Osteocyte (in vitro differentiated cells): ENCODE data around the gene GDF3. TPM values are rescaled to one million over a fixed set of nuclear protein-coding genes. Genes with fewer than 3 reads are reported as not detected.

Source experiments
- DNase-seq: peaks from one replicate; pipeline ENCODE4 v3.0.0; 2021; ENCODE audit warnings: mixed read lengths; ENCODE audit not compliant: unreplicated experiment; ENCODE audit errors: extremely low spot score
- H3K27ac Mint-ChIP-seq: one replicate; pipeline ENCODE4 v1.8.0; 2021; ENCODE audit warnings: mild to moderate bottlenecking, mixed read lengths; ENCODE audit not compliant: unreplicated experiment
- H3K27me3 Mint-ChIP-seq: one replicate; pipeline ENCODE4 v1.8.0; 2021; ENCODE audit warnings: mixed read lengths; ENCODE audit not compliant: unreplicated experiment
- H3K36me3 Mint-ChIP-seq: one replicate; pipeline ENCODE4 v1.8.0; 2021; ENCODE audit warnings: mixed read lengths; ENCODE audit not compliant: unreplicated experiment
- H3K4me1 Mint-ChIP-seq: one replicate; pipeline ENCODE4 v1.8.0; 2021; ENCODE audit warnings: mixed read lengths; ENCODE audit not compliant: unreplicated experiment
- H3K4me3 Mint-ChIP-seq: one replicate; pipeline ENCODE4 v1.8.0; 2021; ENCODE audit warnings: mild to moderate bottlenecking, moderate library complexity, mixed read lengths; ENCODE audit not compliant: unreplicated experiment
- H3K9me3 Mint-ChIP-seq: one replicate; pipeline ENCODE4 v1.8.0; 2021; ENCODE audit warnings: mixed read lengths; ENCODE audit not compliant: unreplicated experiment
- total RNA-seq: library from RNA; stranded (reverse); gene quantifications from 2 replicates; pipeline ENCODE4 v1.2.1, GENCODE V29; 2021
- TF ChIP-seq, protein P1 (sequence below): fragments of 200-600 bp; sonication (generic); IDR thresholded peaks from 2 replicates; pipeline ENCODE4 v1.5.0; 2021; ENCODE audit warnings: antibody characterized with exemption, mild to moderate bottlenecking, moderate library complexity

The GDF3 gene
- total RNA-seq, 1 donor from 2014 or later = not detected

GRCh38 chr12:7650091-7650490 lies 45.5 kb downstream of the GDF3 start:
- Mint-ChIP-seq H3K27me3 (peaks cover 7% of the 10 kb centered on the region), H3K36me3 (no peaks in the 10 kb centered on the region)

GRCh38 chr12:7647071-7647470 lies 48.5 kb downstream of the GDF3 start:
- H3K9me3 Mint-ChIP-seq = no peaks in the 10 kb centered on the region
- no peak for DNase-seq
- no peak overlapping the region for H3K27ac Mint-ChIP-seq
- H3K36me3 Mint-ChIP-seq = no peaks in the 10 kb centered on the region
- TF ChIP-seq, protein P1, sequence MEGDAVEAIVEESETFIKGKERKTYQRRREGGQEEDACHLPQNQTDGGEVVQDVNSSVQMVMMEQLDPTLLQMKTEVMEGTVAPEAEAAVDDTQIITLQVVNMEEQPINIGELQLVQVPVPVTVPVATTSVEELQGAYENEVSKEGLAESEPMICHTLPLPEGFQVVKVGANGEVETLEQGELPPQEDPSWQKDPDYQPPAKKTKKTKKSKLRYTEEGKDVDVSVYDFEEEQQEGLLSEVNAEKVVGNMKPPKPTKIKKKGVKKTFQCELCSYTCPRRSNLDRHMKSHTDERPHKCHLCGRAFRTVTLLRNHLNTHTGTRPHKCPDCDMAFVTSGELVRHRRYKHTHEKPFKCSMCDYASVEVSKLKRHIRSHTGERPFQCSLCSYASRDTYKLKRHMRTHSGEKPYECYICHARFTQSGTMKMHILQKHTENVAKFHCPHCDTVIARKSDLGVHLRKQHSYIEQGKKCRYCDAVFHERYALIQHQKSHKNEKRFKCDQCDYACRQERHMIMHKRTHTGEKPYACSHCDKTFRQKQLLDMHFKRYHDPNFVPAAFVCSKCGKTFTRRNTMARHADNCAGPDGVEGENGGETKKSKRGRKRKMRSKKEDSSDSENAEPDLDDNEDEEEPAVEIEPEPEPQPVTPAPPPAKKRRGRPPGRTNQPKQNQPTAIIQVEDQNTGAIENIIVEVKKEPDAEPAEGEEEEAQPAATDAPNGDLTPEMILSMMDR = no peak
- H3K4me1 Mint-ChIP-seq = no peaks in the 10 kb centered on the region
- no peak overlapping the region for H3K4me3 Mint-ChIP-seq
- peaks cover 7% of the 10 kb centered on the region for H3K27me3 Mint-ChIP-seq

More at GRCh38 chr12:7650091-7650490, 45.5 kb downstream of the GDF3 start:
- Mint-ChIP-seq H3K9me3 (no peaks in the 10 kb centered on the region), H3K4me3 (no peak overlapping the region), H3K27ac (no peak overlapping the region), H3K4me1 (no peaks in the 10 kb centered on the region)
- TF ChIP-seq, protein P1 = no peak
- no peak for DNase-seq

GRCh38 chr12:7646178-7646475 lies 49.4 kb downstream of the GDF3 start:
- peaks cover 13% of the 10 kb centered on the region for H3K27me3 Mint-ChIP-seq
- H3K36me3 Mint-ChIP-seq = no peaks in the 10 kb centered on the region
- no peaks in the 10 kb centered on the region for H3K9me3 Mint-ChIP-seq
- no peak overlapping the region for H3K27ac Mint-ChIP-seq
- DNase-seq = no peak
- TF ChIP-seq, protein P1 = no peak
- no peaks in the 10 kb centered on the region for H3K4me1 Mint-ChIP-seq
- H3K4me3 Mint-ChIP-seq = no peak overlapping the region

DNA sequence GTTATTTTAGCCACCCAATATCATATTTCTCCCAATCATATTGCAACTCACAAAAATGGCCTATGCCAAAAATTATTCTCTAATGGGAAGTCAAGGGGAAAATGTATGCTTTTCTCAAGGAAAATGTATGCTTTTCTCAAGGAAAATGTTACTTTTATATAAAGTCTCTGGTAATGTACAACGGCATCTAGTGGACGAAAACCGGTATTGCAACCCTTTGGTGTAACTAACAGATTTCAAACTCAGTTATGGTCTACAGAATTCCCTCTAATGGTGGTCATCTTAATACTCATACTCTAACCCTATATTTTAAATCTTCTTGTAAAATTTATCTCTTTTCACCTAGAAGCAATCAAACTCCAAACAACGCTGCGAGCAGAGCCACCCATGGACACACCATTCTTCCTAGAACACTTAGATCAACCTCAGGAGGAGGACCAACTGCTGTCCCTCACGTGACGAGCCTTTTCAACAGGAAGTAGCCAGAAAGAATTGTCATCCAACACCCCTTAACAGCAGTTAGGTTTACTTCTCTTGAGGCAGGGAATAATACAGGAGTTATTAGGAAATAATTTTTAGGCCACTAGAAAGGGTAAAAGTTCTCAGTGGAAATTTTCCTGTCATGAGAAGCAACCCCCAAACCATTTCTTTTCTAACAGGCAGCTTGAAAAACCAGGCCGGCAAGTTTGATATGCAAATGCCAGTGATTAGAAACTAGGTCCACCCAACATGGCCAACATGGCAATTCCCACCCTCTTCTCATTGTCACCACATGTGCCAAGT lies 50.0 kb downstream of the GDF3 start:
- H3K36me3 Mint-ChIP-seq = no peaks in the 10 kb centered on the region
- H3K27me3 Mint-ChIP-seq = peaks cover 16% of the 10 kb centered on the region
- no peak for DNase-seq
- no peaks in the 10 kb centered on the region for H3K4me1 Mint-ChIP-seq
- H3K4me3 Mint-ChIP-seq = no peak overlapping the region
- TF ChIP-seq, protein P1 = peak; percentile 77
- H3K9me3 Mint-ChIP-seq = no peaks in the 10 kb centered on the region
- H3K27ac Mint-ChIP-seq = no peak overlapping the region

- Mint-ChIP-seq H3K27ac (no peak overlapping the region), H3K4me3 (no peak overlapping the region), H3K36me3 (no peaks in the 10 kb centered on the region), H3K27me3 (peaks cover 24% of the 10 kb centered on the region), H3K4me1 (peaks cover 4% of the 10 kb centered on the region), H3K9me3 (no peaks in the 10 kb centered on the region)
- DNase-seq = no peak
- TF ChIP-seq, protein P1 = peak; percentile 40
Observed at GRCh38 chr12:7642876-7643309, 52.7 kb downstream of the GDF3 start.
